Gastroesophageal sphincter (tissue), 3 donors: ENCODE results near the gene CTH.

Experiments
- EP300 ChIP-seq: sonication (generic); formaldehyde crosslinking; IDR thresholded peaks from one replicate; pipeline ENCODE4 v1.6.1; 2017; ENCODE audit warnings: antibody characterized with exemption, mild to moderate bottlenecking
- POLR2A ChIP-seq, 2 donors: fragments of 450-650 bp; IDR thresholded peaks; one replicate each; pipeline ENCODE4 v1.6.1; 2017; ENCODE audit warnings: antibody characterized with exemption in 2 of 2, mild to moderate bottlenecking in 2 of 2, moderate library complexity in 1 of 2
- POLR2AphosphoS5 ChIP-seq: sonication (generic); formaldehyde crosslinking; IDR thresholded peaks from one replicate; pipeline ENCODE4 v1.6.1; 2017; ENCODE audit warnings: antibody characterized with exemption
- TF ChIP-seq, protein P1 (sequence below), 4 experiments: fragments of 200-600 bp in 2 of 4; fragments of 450-650 bp in 2 of 4; sonication (generic) in 1 of 4; IDR thresholded peaks; one replicate each; pipeline ENCODE4 v1.5.1; 2017 to 2019; ENCODE audit warnings: antibody characterized with exemption in 4 of 4, mild to moderate bottlenecking in 2 of 4, moderate library complexity in 2 of 4

DNA sequence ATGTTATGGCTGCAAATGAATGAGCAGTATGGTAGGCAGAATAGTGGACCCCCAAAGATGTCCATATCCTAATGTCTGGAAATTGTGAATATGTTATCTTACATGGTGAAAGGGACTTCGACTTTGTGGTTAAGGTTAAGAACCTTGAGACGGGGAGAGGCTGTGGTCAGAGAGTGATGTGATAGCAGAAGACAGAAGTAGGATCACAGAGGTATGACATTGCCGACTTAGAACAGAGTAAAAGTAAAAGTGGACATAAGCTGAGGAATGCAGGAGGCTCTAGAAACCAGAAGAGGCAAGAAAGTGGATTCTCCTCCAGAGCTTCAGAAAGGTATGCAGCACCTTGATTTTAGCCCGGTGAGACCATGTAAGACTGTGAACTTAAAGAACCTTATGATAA lies 74.6 kb downstream of the CTH start:
- TF ChIP-seq POLR2A (IDR thresholded peaks at IDR 0.05): no peak
- TF ChIP-seq, protein P1, sequence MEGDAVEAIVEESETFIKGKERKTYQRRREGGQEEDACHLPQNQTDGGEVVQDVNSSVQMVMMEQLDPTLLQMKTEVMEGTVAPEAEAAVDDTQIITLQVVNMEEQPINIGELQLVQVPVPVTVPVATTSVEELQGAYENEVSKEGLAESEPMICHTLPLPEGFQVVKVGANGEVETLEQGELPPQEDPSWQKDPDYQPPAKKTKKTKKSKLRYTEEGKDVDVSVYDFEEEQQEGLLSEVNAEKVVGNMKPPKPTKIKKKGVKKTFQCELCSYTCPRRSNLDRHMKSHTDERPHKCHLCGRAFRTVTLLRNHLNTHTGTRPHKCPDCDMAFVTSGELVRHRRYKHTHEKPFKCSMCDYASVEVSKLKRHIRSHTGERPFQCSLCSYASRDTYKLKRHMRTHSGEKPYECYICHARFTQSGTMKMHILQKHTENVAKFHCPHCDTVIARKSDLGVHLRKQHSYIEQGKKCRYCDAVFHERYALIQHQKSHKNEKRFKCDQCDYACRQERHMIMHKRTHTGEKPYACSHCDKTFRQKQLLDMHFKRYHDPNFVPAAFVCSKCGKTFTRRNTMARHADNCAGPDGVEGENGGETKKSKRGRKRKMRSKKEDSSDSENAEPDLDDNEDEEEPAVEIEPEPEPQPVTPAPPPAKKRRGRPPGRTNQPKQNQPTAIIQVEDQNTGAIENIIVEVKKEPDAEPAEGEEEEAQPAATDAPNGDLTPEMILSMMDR (IDR thresholded peaks at IDR 0.05): no peak
- no peak for TF ChIP-seq EP300
- no peak for TF ChIP-seq POLR2AphosphoS5
